AG09309 (cell line): ENCODE measurements around the gene NOTCH2.
"Not testable (repeated sequence)": the region's sequence is repeated elsewhere in the genome, so short reads cannot be mapped to it uniquely, and the experiment has no call there.

Experiments used
- DNase-seq: peaks from one replicate; pipeline ENCODE4 v3.0.0-alpha.2; 2010; ENCODE audit warnings: low read depth
- H3K4me3 ChIP-seq: 2 replicates; pipeline ENCODE4 v1.5.1; 2011; ENCODE audit warnings: mild to moderate bottlenecking, low read depth, low read length, moderate library complexity; ENCODE audit not compliant: control insufficient read depth

The NOTCH2 gene

GRCh38 chr1:120069067-120069919, at the start of gene NOTCH2:
Gene NOTCH2 (minus strand): TSS chr1:120069662. CDS start chr1:120069406, 256 bp downstream.
- DNase-seq = not testable (repeated sequence)
- peak within 1 kb of the TSS; percentile 51 for H3K4me3 ChIP-seq

GRCh38 chr1:120117371-120118177, 48.1 kb upstream of the NOTCH2 start:
- not testable (repeated sequence) for DNase-seq

GRCh38 chr1:120116094-120116493, 46.6 kb upstream of the NOTCH2 start:
- H3K4me3 ChIP-seq = not testable (repeated sequence)
- DNase-seq = peak; percentile 17

More at GRCh38 chr1:120117371-120118177, 48.1 kb upstream of the NOTCH2 start:
- not testable (repeated sequence) for H3K4me3 ChIP-seq

GRCh38 chr1:120113134-120113533, 43.7 kb upstream of the NOTCH2 start:
- not testable (repeated sequence) for DNase-seq

GRCh38 chr1:120112212-120112611, 42.8 kb upstream of the NOTCH2 start:
- not testable (repeated sequence) for DNase-seq, H3K4me3 ChIP-seq

More at GRCh38 chr1:120113134-120113533, 43.7 kb upstream of the NOTCH2 start:
- not testable (repeated sequence) for H3K4me3 ChIP-seq

GRCh38 chr1:120111771-120112170, 42.3 kb upstream of the NOTCH2 start:
- DNase-seq, H3K4me3 ChIP-seq: not testable (repeated sequence)

GRCh38 chr1:120111008-120111407, 41.5 kb upstream of the NOTCH2 start:
- not testable (repeated sequence) for H3K4me3 ChIP-seq, DNase-seq

- not testable (repeated sequence) for H3K4me3 ChIP-seq, DNase-seq
Observed at GRCh38 chr1:120109656-120110055, 40.2 kb upstream of the NOTCH2 start.

- H3K4me3 ChIP-seq, DNase-seq: not testable (repeated sequence)
Observed at GRCh38 chr1:120109180-120109579, 39.7 kb upstream of the NOTCH2 start.

- DNase-seq = not testable (repeated sequence)
Observed at GRCh38 chr1:120105288-120105687, 35.8 kb upstream of the NOTCH2 start.

GRCh38 chr1:120103768-120104167, 34.3 kb upstream of the NOTCH2 start:
- not testable (repeated sequence) for DNase-seq, H3K4me3 ChIP-seq

More at GRCh38 chr1:120105288-120105687, 35.8 kb upstream of the NOTCH2 start:
- H3K4me3 ChIP-seq = not testable (repeated sequence)

GRCh38 chr1:120101593-120101992, 32.1 kb upstream of the NOTCH2 start:
- DNase-seq, H3K4me3 ChIP-seq: not testable (repeated sequence)

GRCh38 chr1:120100590-120100989, 31.1 kb upstream of the NOTCH2 start:
- DNase-seq = not testable (repeated sequence)

GRCh38 chr1:120098986-120099759, 29.7 kb upstream of the NOTCH2 start:
- H3K4me3 ChIP-seq, DNase-seq: not testable (repeated sequence)

More at GRCh38 chr1:120100590-120100989, 31.1 kb upstream of the NOTCH2 start:
- H3K4me3 ChIP-seq = not testable (repeated sequence)

GRCh38 chr1:120096981-120097545, 27.6 kb upstream of the NOTCH2 start:
- H3K4me3 ChIP-seq, DNase-seq: not testable (repeated sequence)

GRCh38 chr1:120093548-120094181, 24.2 kb upstream of the NOTCH2 start:
- DNase-seq, H3K4me3 ChIP-seq: not testable (repeated sequence)
